GM19455 (cell line): Measurements from ENCODE around the gene FGD4.

Source experiments
- ATAC-seq: cut with Tn5 transposase; IDR thresholded peaks from one replicate; pipeline ENCODE4 v1.9.1; 2021; ENCODE audit not compliant: unreplicated experiment

Gene FGD4

GRCh38 chr12:32402946-32403345 lies 3.6 kb downstream of the FGD4 start:
- ATAC-seq: no peak

DNA sequence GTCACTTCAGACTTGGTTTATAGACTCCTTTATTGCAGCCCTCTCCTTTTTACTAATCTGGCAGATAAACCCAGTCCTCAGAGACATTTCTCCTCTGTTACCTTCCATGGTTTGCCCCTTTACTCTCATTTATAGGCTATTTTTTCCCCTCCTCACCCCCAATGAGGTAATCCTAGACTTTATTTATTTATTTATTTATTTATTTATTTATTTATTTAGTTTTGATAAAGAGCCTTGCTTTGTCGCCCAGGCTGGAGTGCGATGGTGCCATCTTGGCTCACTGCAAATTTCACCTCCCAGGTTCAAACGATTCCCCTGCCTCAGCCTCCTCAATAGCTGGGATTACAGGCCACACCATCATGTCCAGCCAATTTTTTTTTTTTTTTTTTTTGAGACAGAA lies 8.4 kb downstream of the FGD4 start:
- ATAC-seq: no peak

- no peak for ATAC-seq
These were observed 14.1 kb downstream of the FGD4 start for GRCh38 chr12:32413412-32413811.

GRCh38 chr12:32418221-32418620 lies 18.9 kb downstream of the FGD4 start:
- no peak for ATAC-seq

GRCh38 chr12:32418903-32419519 lies 19.7 kb downstream of the FGD4 start:
- ATAC-seq: no peak

GRCh38 chr12:32419520-32419960 lies 20.2 kb downstream of the FGD4 start:
- ATAC-seq: no peak

- no peak for ATAC-seq
These were observed 21.0 kb downstream of the FGD4 start for GRCh38 chr12:32420356-32420755.

DNA sequence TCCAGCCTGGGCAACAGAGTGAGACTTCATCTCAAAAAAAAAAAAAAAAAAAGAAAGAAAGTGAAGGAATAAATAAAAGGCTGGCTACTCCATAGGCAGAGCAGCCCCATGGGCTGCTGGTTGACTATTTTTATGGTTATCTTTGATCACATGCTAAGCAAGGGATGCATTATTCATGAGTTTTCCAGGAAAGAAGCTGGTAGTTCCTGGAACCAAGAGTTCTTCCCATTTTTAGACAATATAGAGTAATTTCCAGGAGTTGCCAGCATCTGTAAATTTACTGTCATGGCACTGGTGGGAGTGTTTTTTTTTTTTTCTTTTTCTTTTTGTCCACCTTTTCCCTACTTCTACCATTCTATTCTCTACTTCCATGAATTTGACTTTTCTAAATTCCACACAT lies 24.2 kb downstream of the FGD4 start:
- no peak for ATAC-seq

- no peak for ATAC-seq
These were observed 31.7 kb downstream of the FGD4 start for GRCh38 chr12:32431025-32431424.

DNA sequence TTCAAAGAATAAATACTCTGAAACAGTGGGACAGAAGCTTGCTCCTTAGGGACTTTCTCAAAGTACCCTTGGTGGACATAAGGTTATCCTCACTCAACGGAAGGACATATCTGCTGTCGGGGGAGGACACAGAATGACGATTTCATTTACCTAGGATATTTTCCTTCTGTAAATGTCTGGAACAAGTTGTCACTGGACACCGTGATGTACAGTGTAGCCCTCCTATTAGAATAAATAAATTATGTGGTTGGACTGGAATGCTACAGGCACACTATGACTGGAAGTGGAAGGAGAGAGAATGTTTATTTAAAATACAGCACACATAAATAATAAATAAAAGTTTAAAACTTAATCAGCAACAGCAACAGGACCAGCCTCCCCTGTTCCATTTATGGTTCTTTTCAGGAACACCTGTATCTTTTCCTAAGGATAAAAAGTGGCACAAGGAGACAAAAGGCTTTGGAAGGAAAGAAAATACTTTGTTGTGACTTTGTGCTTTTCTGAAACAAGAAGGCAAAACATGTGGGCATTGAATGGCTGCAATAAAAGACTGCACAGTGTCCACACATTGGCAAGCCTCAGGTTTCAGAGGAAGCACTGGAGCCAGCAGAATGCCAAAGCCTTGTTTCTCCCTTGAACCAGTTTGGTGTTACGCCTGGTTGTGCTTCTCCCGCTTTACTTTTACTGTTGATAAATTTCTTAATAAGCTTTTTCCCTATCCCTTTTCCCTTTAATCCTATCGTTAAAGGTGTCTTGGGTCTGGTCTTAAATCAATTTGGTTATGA lies 36.8 kb downstream of the FGD4 start:
- ATAC-seq: no peak

DNA sequence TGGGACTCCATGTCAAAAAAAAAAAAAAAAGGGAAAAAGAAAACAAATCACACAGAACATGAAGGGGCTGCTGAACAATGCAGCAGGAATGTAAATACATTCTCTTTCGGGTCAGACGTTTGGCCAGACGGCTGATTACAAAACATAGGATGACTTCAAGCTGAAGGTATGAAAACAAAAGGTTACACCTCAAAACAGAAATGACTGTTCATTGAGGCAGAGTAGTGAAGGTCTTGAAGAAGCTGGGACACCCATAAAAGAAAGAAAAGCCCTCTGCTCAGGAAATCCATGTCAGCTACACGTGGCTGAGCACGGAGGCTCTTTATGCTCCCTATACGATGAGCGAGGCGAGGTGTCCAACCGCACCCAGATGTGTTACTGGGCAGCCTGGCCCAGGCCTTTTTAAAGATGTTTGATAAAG lies 37.7 kb downstream of the FGD4 start:
- no peak for ATAC-seq

GRCh38 chr12:32440120-32440865 lies 40.9 kb downstream of the FGD4 start:
- no peak for ATAC-seq

DNA sequence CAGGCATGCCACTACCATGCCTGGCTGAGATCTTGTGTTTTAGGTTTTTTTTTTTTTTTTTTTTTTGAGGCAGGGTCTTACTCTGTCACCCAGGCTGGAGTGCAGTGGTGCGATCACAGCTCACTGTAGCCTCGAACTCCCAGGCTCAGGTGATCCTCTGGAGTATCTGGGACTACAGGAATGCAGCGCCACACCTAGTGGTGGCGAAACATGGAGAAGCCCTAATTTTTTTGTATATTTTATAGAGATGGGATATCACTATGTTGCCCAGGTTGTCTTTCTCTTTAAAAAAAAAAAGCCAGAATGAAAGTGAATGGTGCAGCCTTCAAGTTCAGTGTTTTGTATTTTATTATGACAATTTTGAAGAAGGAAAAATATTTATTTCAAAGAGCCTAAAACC lies 44.1 kb downstream of the FGD4 start:
- ATAC-seq: no peak

DNA sequence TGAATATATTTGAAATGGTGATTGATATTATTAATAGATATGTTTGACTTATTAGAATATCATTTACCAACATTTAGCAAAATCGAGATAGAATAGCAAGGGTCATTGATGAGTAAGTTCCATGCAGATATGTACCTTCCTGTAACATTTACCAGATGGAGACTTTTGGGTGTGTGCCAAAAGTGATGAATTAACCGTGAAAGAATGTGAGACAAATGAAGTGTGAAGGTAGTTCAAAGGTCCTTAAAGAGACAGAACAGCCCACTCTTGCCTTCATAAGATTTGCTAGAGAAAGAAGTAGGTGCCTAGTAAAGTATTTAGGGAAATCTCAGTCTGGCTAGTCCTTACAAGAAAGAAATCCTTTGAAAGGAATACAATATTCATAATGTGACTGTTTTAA lies 45.5 kb downstream of the FGD4 start:
- ATAC-seq: no peak

DNA sequence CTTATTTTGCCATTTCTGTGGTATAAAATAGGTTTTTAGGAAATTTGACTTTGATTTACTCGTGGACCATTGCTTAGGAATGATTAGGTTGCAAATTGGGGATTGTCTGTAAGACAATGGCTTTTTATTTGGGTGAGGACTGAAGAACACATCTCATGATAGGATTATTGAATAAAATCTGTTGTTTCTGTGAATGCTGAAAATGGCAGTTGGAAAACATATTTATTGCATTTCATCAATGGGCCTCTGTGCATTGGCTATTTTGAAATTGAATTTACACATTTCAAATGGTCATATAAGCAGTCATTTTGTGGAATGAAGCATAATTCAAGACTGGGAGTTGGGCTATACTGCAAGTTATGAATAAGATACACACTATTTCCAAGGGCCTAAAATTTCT lies 46.0 kb downstream of the FGD4 start:
- no peak for ATAC-seq

DNA sequence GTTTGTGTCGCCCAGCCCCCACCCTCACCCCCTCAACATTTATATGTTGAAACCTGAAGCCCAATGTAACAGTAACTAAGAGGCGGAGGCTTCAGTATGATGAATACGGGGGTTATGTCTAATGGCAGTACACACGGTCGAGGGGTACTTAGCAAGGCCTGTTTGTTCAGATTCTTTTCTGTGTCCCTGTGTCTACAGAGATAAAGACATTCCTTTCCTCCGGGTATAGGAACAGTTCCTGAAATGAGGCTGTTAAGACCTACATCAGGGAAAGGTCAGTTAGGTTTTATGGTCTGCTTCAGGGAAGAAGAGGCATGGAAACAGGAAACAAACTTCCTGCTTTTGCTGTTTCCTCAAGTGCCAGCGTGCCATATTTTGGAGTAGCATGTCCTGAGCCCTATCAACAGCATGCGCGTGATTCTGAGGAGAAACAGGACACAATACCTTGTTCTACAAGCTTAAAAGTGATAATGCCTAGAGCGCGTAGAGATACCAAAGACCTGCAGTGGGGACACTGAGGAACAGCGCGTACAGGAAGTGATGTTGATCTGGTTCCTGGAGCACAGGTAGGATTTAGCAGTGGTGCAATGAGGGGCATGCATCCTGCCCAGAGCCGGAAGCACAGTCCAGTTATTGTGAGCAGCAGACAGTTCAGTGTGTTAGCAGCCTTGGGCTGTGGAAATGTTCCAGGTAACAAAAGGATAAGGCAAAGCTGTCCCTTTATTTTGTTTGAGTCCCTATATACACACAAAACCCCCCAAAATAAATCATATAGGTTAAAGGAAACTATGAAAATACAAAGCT lies 47.2 kb downstream of the FGD4 start:
- ATAC-seq: no peak

DNA sequence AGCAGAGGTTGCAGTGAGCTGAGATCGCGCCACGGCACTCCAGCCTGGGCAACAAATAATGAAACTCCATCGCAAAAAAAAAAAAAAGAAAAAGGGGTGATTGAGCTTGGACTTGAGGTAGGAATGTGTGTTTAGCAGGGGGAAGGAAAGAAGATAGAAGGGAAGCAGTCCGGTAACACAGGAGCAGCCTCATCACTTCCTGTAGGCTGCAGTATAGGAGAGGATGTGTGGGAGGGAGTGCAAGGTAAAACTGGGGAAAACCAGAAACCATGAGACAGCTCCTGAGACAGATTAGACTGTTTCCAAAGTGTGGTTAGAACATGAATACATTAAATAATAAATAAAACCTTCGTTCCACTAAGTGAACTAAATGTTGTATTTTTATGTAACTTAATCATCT lies 49.2 kb downstream of the FGD4 start:
- no peak for ATAC-seq

GRCh38 chr12:32450363-32450762 lies 51.0 kb downstream of the FGD4 start:
- no peak for ATAC-seq

- ATAC-seq: no peak
These were observed 51.4 kb downstream of the FGD4 start for GRCh38 chr12:32450768-32451167.

- no peak for ATAC-seq
These were observed 52.5 kb downstream of the FGD4 start for GRCh38 chr12:32451816-32452215.

DNA sequence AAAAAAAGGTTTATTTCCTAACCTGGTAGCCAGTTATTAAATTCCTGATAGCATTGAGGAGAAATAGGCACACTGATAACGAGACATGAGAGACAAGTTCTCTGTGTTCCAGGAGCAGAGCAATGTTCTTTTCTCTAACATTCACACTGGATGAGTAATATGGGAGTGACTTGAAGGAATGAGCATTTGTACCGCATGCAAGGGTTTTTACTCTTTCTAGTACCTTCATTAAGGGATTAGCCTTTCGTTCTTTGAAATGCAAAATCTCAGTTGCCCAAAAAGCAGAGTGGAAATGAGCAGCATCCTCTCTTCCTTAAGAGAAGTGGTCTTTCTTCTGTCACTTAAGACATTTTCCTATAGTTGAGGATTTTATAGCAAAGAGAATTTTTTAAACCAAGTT lies 54.7 kb downstream of the FGD4 start:
- no peak for ATAC-seq
